GM18951 (cell line): Measurements from ENCODE around the gene CREB3L4.

ENCODE experiments used
- POLR2A ChIP-seq: IDR thresholded peaks from 4 replicates; pipeline ENCODE4 v1.6.1; 2011; ENCODE audit warnings: mild to moderate bottlenecking; ENCODE audit not compliant: insufficient read length, insufficient read depth; ENCODE audit errors: extremely low read depth
- in situ Hi-C: fragments of 300-500 bp; cut with MboI; formaldehyde crosslinking; loops from one replicate; pipeline ENCODE4 v1.12.0; 2022; ENCODE audit warnings: low sequenced_read_pairs, mixed read lengths, inconsistent platforms; ENCODE audit not compliant: unreplicated experiment

Gene CREB3L4

DNA sequence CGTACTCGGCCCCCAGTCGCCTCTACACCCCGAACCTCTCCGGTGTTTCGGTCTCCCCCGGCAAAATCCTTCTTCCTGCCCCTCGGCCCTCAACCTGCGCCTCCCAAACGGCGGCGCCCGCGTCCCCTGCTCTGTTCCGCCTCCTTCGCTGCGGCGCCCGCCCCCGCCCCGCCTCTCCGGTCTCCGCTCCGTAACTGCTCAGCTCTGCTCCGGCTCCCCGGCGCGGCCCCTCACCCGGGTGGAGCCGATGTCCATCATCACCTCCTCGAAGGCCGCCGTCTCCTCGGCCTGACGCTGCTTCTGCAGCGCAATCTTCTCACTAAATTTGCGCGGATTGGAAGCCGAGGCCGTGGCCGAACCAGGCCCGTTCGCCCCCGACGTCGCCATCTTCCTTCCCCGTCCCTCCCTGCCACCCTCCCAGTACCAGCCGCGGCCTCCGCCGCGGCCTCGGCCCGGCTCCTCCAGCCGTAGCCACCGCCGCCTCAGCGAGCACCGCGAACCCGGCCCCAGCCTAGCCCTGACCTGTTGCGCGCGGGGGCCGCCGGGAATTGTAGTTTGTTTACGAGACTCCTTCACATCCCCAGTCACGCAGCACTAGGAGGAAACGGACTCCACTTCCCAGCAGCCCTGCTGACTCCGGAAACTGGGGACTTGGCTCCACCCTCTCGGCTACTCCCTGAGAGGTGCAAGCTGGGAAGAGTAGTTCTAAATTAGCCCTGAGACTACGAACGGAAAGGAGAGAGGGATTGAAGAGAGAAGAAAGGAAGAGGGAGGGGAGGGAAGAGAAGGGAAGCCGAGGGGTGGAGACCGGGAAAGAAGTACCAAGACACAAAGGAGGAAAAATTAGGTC is 9.4 kb upstream of the CREB3L4 start, which contains the start of gene CRTC2:
CRTC2 (minus strand) TSS at position 502 of the 850 bp plus-strand sequence; CDS start at position 387, 115 bp downstream.
- in situ Hi-C loops = no loop called here
- peak; percentile 55 for TF ChIP-seq POLR2A

DNA sequence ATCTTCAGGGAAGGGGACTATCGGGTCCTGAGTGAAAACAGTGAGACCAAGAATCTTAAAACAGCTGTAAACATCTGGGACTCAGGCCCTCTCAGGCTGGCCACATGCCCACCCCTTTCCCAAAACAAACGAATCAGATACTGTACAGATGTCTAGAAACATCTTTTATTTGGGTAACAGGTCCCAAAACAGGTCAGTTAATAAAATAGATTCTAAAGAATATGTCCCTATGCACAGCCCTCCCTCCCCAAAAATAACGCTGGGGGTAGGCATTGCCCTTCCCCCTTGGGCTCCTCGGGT is 8.8 kb upstream of the CREB3L4 start:
- in situ Hi-C loops = no loop called here
- no peak for TF ChIP-seq POLR2A

GRCh38 chr1:153959454-153959853 is 8.2 kb upstream of the CREB3L4 start:
- no peak for TF ChIP-seq POLR2A

GRCh38 chr1:153960206-153960605 is 7.5 kb upstream of the CREB3L4 start:
- in situ Hi-C loops = no loop called here
- no peak for TF ChIP-seq POLR2A

More at GRCh38 chr1:153959454-153959853, 8.2 kb upstream of the CREB3L4 start:
- in situ Hi-C loops = no loop called here

DNA sequence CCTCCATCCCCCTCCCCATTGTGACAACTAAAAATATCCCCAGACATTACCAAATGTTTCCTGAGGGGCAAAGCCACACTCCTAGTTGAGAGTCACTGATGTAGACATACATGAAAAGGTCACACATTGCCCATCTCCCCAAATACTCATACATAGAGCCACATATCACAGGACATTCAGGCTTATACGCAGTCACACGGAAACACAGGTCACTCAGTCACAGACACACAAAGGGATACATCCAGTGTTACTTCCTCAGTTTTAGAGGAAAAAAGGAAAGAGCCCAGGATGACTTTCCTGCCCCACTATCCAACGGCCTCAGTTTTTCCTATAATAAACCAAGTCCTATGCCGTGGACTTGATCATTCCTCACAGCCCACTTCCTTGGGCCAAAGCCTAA is 6.3 kb upstream of the CREB3L4 start:
- in situ Hi-C loops = no loop called here
- no peak for TF ChIP-seq POLR2A

- no peak for TF ChIP-seq POLR2A
- in situ Hi-C loops = no loop called here
Observed at GRCh38 chr1:153962088-153963029, 5.3 kb upstream of the CREB3L4 start.

DNA sequence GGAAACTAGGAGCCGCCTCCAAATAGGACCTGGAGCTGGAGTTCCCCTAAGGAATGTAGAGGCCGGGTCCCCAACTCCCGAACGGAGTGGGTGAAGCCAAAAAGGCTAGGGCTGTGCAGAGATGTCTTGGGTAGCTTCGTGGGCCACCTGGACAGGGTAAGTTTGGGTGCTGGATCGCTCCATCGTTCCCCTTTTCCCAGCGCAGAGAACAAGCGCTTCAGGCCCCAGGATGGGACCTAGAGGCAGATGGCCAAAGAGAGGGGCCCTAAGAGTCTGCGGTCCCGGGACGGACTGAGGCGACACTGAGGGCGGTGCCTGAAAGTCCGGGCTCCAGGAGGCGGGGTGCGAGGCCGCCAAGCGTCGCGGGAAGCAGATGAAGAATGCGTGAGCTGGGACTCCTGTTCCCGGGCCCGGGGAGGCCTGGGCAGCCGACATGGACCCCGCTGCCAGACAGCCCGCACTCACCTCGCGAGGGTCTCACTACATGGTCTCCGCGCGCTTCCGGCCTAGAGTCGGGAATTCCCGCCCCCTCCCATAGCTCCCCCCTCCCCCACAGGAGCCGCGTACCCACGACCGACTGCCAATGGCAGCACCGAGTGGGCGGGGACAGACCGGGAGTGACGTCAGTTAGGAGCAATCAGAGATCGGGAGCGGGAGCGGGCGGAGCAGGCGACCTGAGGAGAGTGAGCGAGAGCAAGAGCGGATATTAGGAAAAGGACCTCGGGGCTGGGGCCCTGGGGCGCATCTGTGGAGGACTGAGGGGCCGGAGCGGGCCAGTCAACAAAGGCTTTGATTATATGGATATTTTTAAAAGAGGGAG is 4.5 kb upstream of the CREB3L4 start, which contains the start of gene SLC39A1:
SLC39A1 (minus strand) TSS at position 508 of the 820 bp plus-strand sequence. CDS start 822 bp downstream, outside the sequence.
- in situ Hi-C loops = no loop called here
- peak; percentile 84 for TF ChIP-seq POLR2A

DNA sequence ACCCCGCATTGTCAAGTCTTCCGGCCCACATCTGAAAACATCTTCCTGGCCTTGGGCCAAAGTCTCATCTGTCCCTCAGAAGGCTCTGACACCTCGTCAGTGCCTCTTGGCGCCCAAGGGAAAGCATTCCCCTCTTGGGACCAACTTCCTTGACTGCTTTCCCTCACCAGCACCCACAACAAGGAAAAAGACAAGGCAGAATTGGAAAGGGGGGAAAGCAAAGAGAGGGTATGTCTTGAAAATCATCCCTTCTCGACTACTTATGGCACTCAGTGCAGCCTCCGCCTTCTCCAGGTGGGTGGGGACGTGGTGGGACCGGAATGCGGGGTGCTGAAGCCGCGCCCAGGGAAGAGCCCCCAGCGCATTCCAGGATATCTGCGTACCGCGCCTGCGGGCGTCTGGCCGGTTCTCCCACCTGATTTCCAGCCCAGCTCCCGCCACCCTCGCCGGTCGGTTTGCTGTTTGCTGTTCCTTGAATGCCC is 3.8 kb upstream of the CREB3L4 start:
- in situ Hi-C loops = no loop called here

DNA sequence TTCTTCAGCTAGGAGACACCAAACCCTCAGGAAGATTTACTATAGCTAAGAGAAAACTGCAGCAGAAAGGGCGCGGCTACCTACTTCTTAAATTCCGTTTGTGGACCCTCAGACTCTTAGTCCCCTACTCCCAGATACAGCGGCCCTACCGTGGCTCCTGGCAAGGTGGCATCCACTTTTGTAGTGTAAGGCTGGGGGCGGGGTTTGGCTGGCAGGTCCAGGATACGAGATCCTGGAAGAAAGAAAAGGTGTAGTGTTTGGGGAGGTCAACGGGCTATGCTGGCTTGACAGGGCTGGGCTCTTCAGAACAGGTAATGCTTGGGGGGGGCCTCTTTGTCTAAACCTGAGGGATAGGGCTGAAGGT is 280 bp downstream of the CREB3L4 start:
- in situ Hi-C loops = no loop called here

More for the DNA sequence above, 3.8 kb upstream of the CREB3L4 start:
- TF ChIP-seq POLR2A = no peak

GRCh38 chr1:153968408-153968807 is 706 bp downstream of the CREB3L4 start:
- no peak for TF ChIP-seq POLR2A
- in situ Hi-C loops = no loop called here

More for the DNA sequence above, 280 bp downstream of the CREB3L4 start:
- TF ChIP-seq POLR2A = no peak

GRCh38 chr1:153968972-153969371 is 1.3 kb downstream of the CREB3L4 start:
- in situ Hi-C loops = no loop called here

DNA sequence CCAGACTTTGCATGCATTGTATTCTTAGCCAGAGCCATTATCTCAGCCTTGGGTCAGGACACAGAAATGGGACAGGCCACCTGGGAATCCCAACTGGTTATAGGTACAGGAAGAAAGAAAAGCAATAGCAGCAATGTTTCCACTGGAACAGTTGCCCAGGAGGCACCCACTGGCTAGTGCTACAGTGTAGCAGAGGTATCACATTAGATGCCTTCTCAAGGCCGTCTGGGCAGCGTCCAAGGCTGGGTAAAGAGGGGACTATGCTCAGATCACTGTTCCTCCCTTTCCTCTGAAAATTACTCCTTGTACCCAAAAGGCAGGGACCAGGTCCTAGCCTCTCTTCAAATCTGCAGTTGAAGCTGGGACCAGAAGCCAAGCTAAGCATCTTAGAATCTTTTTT is 2.6 kb downstream of the CREB3L4 start:
- TF ChIP-seq POLR2A = no peak
- in situ Hi-C loops = no loop called here

More at GRCh38 chr1:153968972-153969371, 1.3 kb downstream of the CREB3L4 start:
- TF ChIP-seq POLR2A = no peak
